NCI-H1436 treated with DMSO at 0.1 percent for 48 hours (cell line): ENCODE results near the gene SPINT3.

ENCODE experiments used
- DNase-seq: peaks from one replicate; lab custom pipeline; 2025; lab: John Stamatoyannopoulos, UW

The SPINT3 gene

GRCh38 chr20:45515147-45515913 is at the start of gene SPINT3:
TSS of gene SPINT3 (minus strand) at chr20:45515622. CDS start at chr20:45515608, 14 bp downstream.
- no peak for DNase-seq

GRCh38 chr20:45564760-45565276 is 49.4 kb upstream of the SPINT3 start:
- DNase-seq = no peak

- no peak for DNase-seq
These were observed 39.8 kb upstream of the SPINT3 start for GRCh38 chr20:45555198-45555597.

- no peak for DNase-seq
These were observed 37.0 kb upstream of the SPINT3 start for GRCh38 chr20:45552456-45552855.

GRCh38 chr20:45550765-45551164 is 35.3 kb upstream of the SPINT3 start:
- no peak for DNase-seq

- DNase-seq = no peak
These were observed 33.0 kb upstream of the SPINT3 start for GRCh38 chr20:45548410-45548809.

GRCh38 chr20:45547206-45547770 is 31.9 kb upstream of the SPINT3 start, which contains the start of gene EPPIN:
TSS of gene EPPIN (minus strand) at chr20:45547401. CDS start at chr20:45547357, 44 bp downstream.
- no peak for DNase-seq

- DNase-seq = no peak
These were observed 30.5 kb upstream of the SPINT3 start for GRCh38 chr20:45545754-45546453.

- DNase-seq = no peak
These were observed 29.9 kb upstream of the SPINT3 start for GRCh38 chr20:45545351-45545750.

- DNase-seq = no peak
These were observed 24.0 kb upstream of the SPINT3 start, which contains the start of gene WFDC6 for GRCh38 chr20:45539382-45539781. TSS of gene WFDC6 (minus strand) at chr20:45539482. CDS start at chr20:45539407, 75 bp downstream.

- DNase-seq = no peak
These were observed 22.9 kb upstream of the SPINT3 start for GRCh38 chr20:45538209-45538799.

GRCh38 chr20:45527294-45527693 is 11.9 kb upstream of the SPINT3 start:
- DNase-seq = no peak

- no peak for DNase-seq
These were observed 8.4 kb upstream of the SPINT3 start for GRCh38 chr20:45523821-45524220.

GRCh38 chr20:45518282-45518681 is 2.9 kb upstream of the SPINT3 start:
- no peak for DNase-seq

- no peak for DNase-seq
These were observed 5.1 kb downstream of the SPINT3 start for GRCh38 chr20:45510242-45510862.

GRCh38 chr20:45509091-45509490 is 6.3 kb downstream of the SPINT3 start:
- DNase-seq = no peak

- no peak for DNase-seq
These were observed 7.1 kb downstream of the SPINT3 start for GRCh38 chr20:45508068-45508886.

GRCh38 chr20:45507011-45507820 is 8.2 kb downstream of the SPINT3 start:
- DNase-seq = no peak

- DNase-seq = no peak
These were observed 9.0 kb downstream of the SPINT3 start for GRCh38 chr20:45506398-45506797.

- DNase-seq = no peak
These were observed 12.0 kb downstream of the SPINT3 start for GRCh38 chr20:45503403-45503802.
